Activated CD8-positive, alpha-beta T cell treated with anti-CD3 and anti-CD28 coated beads for 36 hours (primary cell): Measurements from ENCODE around the gene SMOC2. TPM values are rescaled to one million over a fixed set of nuclear protein-coding genes. Genes with fewer than 3 reads are reported as not detected.

Experiments
- ATAC-seq: fragments of 200-7000 bp; cut with Tn5 transposase; one replicate; pipeline ENCODE4 v1.10.0; 2021; ENCODE audit warnings: mild to moderate bottlenecking, moderate library complexity
- CTCF ChIA-PET: fragments of 350-600 bp; sonication (Branson Sonifier 250); formaldehyde crosslinking; loops from one replicate; lab custom pipeline; 2021; ENCODE audit warnings: antibody characterized with exemption; lab: Charles Lee
- POLR2A ChIA-PET: fragments of 350-600 bp; sonication (Branson Sonifier 250); formaldehyde crosslinking; loops from one replicate; lab custom pipeline; 2021; ENCODE audit warnings: antibody characterized with exemption; lab: Charles Lee
- DNase-seq: peaks from one replicate; pipeline ENCODE4 v3.0.0-alpha.2; 2020
- H3K27ac Mint-ChIP-seq: one replicate; pipeline ENCODE4 v1.8.0; 2021; ENCODE audit warnings: mild to moderate bottlenecking, mixed read lengths
- H3K27me3 Mint-ChIP-seq: one replicate; pipeline ENCODE4 v1.8.0; 2021; ENCODE audit warnings: mixed read lengths
- H3K36me3 Mint-ChIP-seq: one replicate; pipeline ENCODE4 v1.8.0; 2021; ENCODE audit warnings: low read depth, mixed read lengths
- H3K4me1 Mint-ChIP-seq: one replicate; pipeline ENCODE4 v1.8.0; 2021; ENCODE audit warnings: low read depth, mixed read lengths
- H3K4me3 Mint-ChIP-seq: one replicate; pipeline ENCODE4 v1.8.0; 2021; ENCODE audit warnings: mild to moderate bottlenecking, moderate library complexity, mixed read lengths
- H3K9me3 Mint-ChIP-seq: one replicate; pipeline ENCODE4 v1.8.0; 2021; ENCODE audit warnings: mixed read lengths
- CTCF ChIP-seq: fragments of 200-600 bp; IDR thresholded peaks from one replicate; pipeline ENCODE4 v1.8.0; 2022; ENCODE audit warnings: antibody characterized with exemption, mild to moderate bottlenecking
- intact Hi-C: fragments of 100-400 bp; cut with micrococcal nuclease; formaldehyde crosslinking; loops from one replicate; pipeline ENCODE4 v1.10.0; 2022
- total RNA-seq, 2 experiments: library from RNA; stranded (reverse); gene quantifications; one replicate each; pipeline ENCODE4 v1.2.3, GENCODE V29; 2021

SMOC2 gene
- total RNA-seq, 2 experiments from 2014 or later, result not detected

GRCh38 chr6:168496139-168496996, 55.4 kb downstream of the SMOC2 start:
- intact Hi-C loops, result no loop called here
- Mint-ChIP-seq H3K9me3 (no peaks in the 10 kb centered on the region), H3K36me3 (no peaks in the 10 kb centered on the region), H3K27ac (no peak overlapping the region), H3K4me3 (no peak overlapping the region), H3K4me1 (no peaks in the 10 kb centered on the region), H3K27me3 (no peaks in the 10 kb centered on the region)
- ATAC-seq (no peak), DNase-seq (no peak)
- ChIA-PET POLR2A (no interaction called here), CTCF (no interaction called here)
- no peak for TF ChIP-seq CTCF

- H3K9me3 Mint-ChIP-seq, result no peaks in the 10 kb centered on the region
- H3K4me1 Mint-ChIP-seq, result no peaks in the 10 kb centered on the region
- intact Hi-C loops, result no loop called here
- no peak for TF ChIP-seq CTCF
- ChIA-PET CTCF (no interaction called here), POLR2A (interaction anchor here (1.5 kb wide), 1 partner anchor 15 kb away, joined by 4 read pairs; no protein-coding TSS in a partner anchor)
- no peak overlapping the region for H3K27ac Mint-ChIP-seq
- no peak for DNase-seq
- no peak for ATAC-seq
- H3K36me3 Mint-ChIP-seq, result no peaks in the 10 kb centered on the region
- H3K4me3 Mint-ChIP-seq, result no peak overlapping the region
- H3K27me3 Mint-ChIP-seq, result no peaks in the 10 kb centered on the region
Measured at GRCh38 chr6:168496997-168497331, 56.0 kb downstream of the SMOC2 start.

GRCh38 chr6:168497381-168497780, 56.4 kb downstream of the SMOC2 start:
- Mint-ChIP-seq H3K27ac (no peak overlapping the region), H3K9me3 (no peaks in the 10 kb centered on the region), H3K4me3 (no peak overlapping the region), H3K4me1 (no peaks in the 10 kb centered on the region), H3K27me3 (no peaks in the 10 kb centered on the region), H3K36me3 (no peaks in the 10 kb centered on the region)
- DNase-seq (no peak), ATAC-seq (no peak)
- intact Hi-C loops, result no loop called here
- POLR2A ChIA-PET, result interaction anchor here (1.5 kb wide), 1 partner anchor 15 kb away, joined by 4 read pairs; no protein-coding TSS in a partner anchor
- TF ChIP-seq CTCF, result no peak
- CTCF ChIA-PET, result no interaction called here

- Mint-ChIP-seq H3K4me3 (no peak overlapping the region), H3K36me3 (no peaks in the 10 kb centered on the region), H3K27me3 (no peaks in the 10 kb centered on the region), H3K27ac (no peak overlapping the region), H3K9me3 (no peaks in the 10 kb centered on the region), H3K4me1 (no peaks in the 10 kb centered on the region)
- intact Hi-C loops, result no loop called here
- no peak for ATAC-seq
- no peak for DNase-seq
- ChIA-PET CTCF (no interaction called here), POLR2A (interaction anchor here (1.5 kb wide), 1 partner anchor 16 kb away, joined by 4 read pairs; no protein-coding TSS in a partner anchor)
- no peak for TF ChIP-seq CTCF
Measured at GRCh38 chr6:168498161-168498843, 57.3 kb downstream of the SMOC2 start.
